GM12801 (cell line): Measurements from ENCODE around the gene SENP7.

ENCODE experiments used
- TF ChIP-seq, protein P1 (sequence below): IDR thresholded peaks from one replicate; pipeline ENCODE4 v1.5.1; 2011; ENCODE audit warnings: control low read depth; ENCODE audit not compliant: insufficient read length; ENCODE audit errors: extremely low read depth

SENP7 gene

GRCh38 chr3:101303089-101303731, 209.8 kb downstream of the SENP7 start:
- TF ChIP-seq, protein P1, sequence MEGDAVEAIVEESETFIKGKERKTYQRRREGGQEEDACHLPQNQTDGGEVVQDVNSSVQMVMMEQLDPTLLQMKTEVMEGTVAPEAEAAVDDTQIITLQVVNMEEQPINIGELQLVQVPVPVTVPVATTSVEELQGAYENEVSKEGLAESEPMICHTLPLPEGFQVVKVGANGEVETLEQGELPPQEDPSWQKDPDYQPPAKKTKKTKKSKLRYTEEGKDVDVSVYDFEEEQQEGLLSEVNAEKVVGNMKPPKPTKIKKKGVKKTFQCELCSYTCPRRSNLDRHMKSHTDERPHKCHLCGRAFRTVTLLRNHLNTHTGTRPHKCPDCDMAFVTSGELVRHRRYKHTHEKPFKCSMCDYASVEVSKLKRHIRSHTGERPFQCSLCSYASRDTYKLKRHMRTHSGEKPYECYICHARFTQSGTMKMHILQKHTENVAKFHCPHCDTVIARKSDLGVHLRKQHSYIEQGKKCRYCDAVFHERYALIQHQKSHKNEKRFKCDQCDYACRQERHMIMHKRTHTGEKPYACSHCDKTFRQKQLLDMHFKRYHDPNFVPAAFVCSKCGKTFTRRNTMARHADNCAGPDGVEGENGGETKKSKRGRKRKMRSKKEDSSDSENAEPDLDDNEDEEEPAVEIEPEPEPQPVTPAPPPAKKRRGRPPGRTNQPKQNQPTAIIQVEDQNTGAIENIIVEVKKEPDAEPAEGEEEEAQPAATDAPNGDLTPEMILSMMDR: no peak

DNA sequence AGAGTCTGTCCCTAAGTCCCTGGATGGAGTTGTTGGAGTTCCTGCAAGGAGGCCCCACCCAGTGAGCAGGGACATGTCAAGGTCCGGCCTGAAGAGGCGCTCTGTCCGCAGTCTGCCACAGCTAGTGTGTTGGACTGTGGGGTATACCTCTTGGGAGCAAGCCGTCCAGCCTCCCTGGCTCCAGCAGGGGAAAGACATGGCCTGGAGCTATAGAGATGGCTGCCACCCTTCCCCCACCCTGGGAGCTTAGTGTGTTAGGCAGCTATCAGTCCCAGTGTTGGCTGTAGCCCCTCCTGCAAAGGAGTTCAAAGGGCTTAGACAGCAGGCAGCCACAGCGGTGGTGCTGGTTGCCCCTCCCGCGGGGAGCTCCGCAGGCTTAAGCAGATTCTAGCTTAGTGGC, 212.9 kb downstream of the SENP7 start:
- TF ChIP-seq, protein P1: no peak

- TF ChIP-seq, protein P1: no peak
Measured at GRCh38 chr3:101292027-101292426, 221.0 kb downstream of the SENP7 start.

DNA sequence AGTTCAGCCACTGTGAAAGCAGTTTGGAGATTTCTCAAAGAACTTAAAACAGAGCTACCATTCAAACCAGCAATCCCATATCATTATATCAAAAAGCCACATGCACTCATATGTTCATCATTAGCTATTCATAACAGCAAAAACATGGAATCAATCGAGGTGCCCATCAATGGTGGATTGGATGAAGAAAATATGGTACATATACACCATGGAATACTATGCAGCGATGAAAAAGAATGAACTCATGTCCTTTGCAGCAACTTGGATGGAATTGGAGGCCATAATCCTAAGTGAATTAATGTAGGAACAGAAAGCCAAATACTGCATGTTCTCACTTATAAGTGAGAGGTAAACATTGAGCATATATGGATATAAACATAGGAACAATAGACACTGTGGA, 224.7 kb downstream of the SENP7 start:
- TF ChIP-seq, protein P1: no peak

GRCh38 chr3:101284757-101285156, 228.3 kb downstream of the SENP7 start:
- TF ChIP-seq, protein P1: no peak

DNA sequence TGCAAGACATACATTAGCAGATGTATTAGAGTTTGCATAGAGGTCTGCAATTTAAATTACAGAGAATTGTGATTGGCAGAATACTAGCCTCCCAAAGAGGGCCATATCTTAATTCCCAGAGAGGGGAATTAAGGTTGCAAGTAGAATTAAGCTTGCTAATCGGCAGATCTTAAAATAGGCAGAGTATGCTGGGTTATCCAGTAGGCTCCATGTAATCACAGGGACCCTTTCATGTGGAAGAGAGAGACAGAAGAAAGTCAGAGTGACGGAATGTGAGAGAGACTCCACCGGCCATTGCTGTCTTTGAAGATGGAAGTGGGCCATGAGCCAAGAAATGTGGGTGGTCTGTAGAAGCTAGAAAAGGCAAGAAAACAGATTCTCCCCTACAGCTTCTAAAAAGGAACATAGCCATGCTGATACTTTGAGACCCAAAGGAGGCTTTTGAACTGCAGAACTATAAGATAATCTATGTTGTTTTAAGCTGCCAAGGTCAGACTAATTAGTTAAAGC, 231.4 kb downstream of the SENP7 start:
- TF ChIP-seq, protein P1: no peak

DNA sequence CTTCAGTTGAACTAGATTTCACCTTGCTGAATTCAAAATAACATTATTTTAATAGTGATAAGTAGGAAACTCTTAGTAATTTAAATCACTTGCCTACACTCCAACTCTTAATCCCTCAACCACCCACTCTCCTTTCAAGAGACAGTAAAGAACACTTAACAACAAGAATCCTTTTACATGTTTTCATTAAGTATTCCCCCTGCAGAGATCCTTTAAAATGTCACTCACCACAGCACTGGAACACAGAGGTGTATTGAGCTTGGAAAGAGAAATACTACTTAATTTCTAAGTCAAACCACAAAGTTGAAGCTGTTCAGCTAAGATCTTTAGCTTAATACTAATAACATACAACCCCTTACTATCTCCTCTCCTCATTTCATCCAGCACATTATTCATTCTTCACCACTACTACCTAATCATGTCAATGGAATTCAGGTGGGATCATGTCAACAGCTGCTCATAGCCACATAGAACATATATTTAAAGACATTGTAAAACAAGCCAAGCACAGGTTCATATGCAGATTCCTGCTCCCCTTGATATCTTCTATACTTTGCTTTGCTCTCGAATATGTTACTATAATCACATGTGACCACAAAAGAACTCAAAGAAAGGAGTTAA, 233.1 kb downstream of the SENP7 start:
- TF ChIP-seq, protein P1: no peak
